ENCODE results near the gene SRCAP.

Gene SRCAP

GRCh38 chr16:30777591-30778297 lies 78.8 kb downstream of the SRCAP start:
- DNase-seq, result no peak
- Histone ChIP-seq H3K4me1 (peaks cover 0 to 28% (median 14%) of the 10 kb centered on the region in 4 donors), H3K9me3 (no peaks in the 10 kb centered on the region), H3K27ac (no peak overlapping the region), H3K36me3 (peaks cover 20 to 47% (median 25%) of the 10 kb centered on the region in 3 donors), H3K27me3 (no peaks in the 10 kb centered on the region), H3K4me3 (no peak overlapping the region)
- intact Hi-C loops (cut with DNase I; ENCODE audit: low total_unique reads), result no loop called here
- TF ChIP-seq CTCF (IDR thresholded peaks at IDR 0.05), result no peak

- H3K36me3 ChIP-seq, result peaks cover 22 to 47% (median 26%) of the 10 kb centered on the region in 3 donors
- no peak for TF ChIP-seq CTCF (IDR thresholded peaks at IDR 0.05)
- H3K4me1 ChIP-seq, result peaks cover 0 to 28% (median 14%) of the 10 kb centered on the region in 4 donors
- no peak overlapping the region for H3K27ac ChIP-seq
- intact Hi-C loops (cut with DNase I; ENCODE audit: low total_unique reads), result no loop called here
- H3K4me3 ChIP-seq, result no peak overlapping the region
- DNase-seq, result no peak
- H3K27me3 ChIP-seq, result no peaks in the 10 kb centered on the region
- H3K9me3 ChIP-seq, result no peaks in the 10 kb centered on the region
Measured at GRCh38 chr16:30778549-30779244, 79.7 kb downstream of the SRCAP start.

GRCh38 chr16:30779596-30779995 lies 80.6 kb downstream of the SRCAP start:
- Histone ChIP-seq H3K27ac (no peak overlapping the region), H3K4me1 (peaks cover 0 to 22% (median 12%) of the 10 kb centered on the region in 4 donors), H3K27me3 (no peaks in the 10 kb centered on the region), H3K4me3 (no peak overlapping the region), H3K36me3 (peaks cover 21 to 47% (median 26%) of the 10 kb centered on the region in 3 donors), H3K9me3 (no peaks in the 10 kb centered on the region)
- DNase-seq, result no peak
- intact Hi-C loops (cut with DNase I; ENCODE audit: low total_unique reads), result no loop called here
- no peak for TF ChIP-seq CTCF (IDR thresholded peaks at IDR 0.05)

- peaks cover 21 to 52% (median 26%) of the 10 kb centered on the region in 3 donors for H3K36me3 ChIP-seq
- H3K4me3 ChIP-seq, result no peak overlapping the region
- no peak for DNase-seq
- H3K27ac ChIP-seq, result no peak overlapping the region
- intact Hi-C loops (cut with DNase I; ENCODE audit: low total_unique reads), result no loop called here
- TF ChIP-seq CTCF (IDR thresholded peaks at IDR 0.05), result no peak
- no peaks in the 10 kb centered on the region for H3K9me3 ChIP-seq
- H3K4me1 ChIP-seq, result peaks cover 0 to 21% (median 8%) of the 10 kb centered on the region in 4 donors
- H3K27me3 ChIP-seq, result no peaks in the 10 kb centered on the region
Measured at GRCh38 chr16:30780021-30780420, 81.0 kb downstream of the SRCAP start.

GRCh38 chr16:30780549-30780948 lies 81.6 kb downstream of the SRCAP start:
- H3K36me3 ChIP-seq, result peaks cover 21 to 52% (median 26%) of the 10 kb centered on the region in 3 donors

More at GRCh38 chr16:30780549-30780948, 81.6 kb downstream of the SRCAP start:
- no peaks in the 10 kb centered on the region for H3K27me3 ChIP-seq
- intact Hi-C loops (cut with DNase I; ENCODE audit: low total_unique reads), result no loop called here
- no peak for DNase-seq
- no peak overlapping the region for H3K4me3 ChIP-seq
- H3K4me1 ChIP-seq, result peaks cover 0 to 23% (median 10%) of the 10 kb centered on the region in 4 donors
- no peaks in the 10 kb centered on the region for H3K9me3 ChIP-seq
- no peak overlapping the region for H3K27ac ChIP-seq
- TF ChIP-seq CTCF (IDR thresholded peaks at IDR 0.05), result no peak

Data from tibial artery (tissue), 4 donors.